Endothelial cell of umbilical vein (primary cell): ENCODE measurements around the gene TMEM26. TPM values are rescaled to one million over a fixed set of nuclear protein-coding genes. Genes with fewer than 3 reads are reported as not detected.

Experiments
- BruUV-seq: library from RNA; stranded (reverse); fragments of 400-500 nt; replicated peaks from 2 replicates; lab custom pipeline; 2021; lab: Mats Ljungman, UMichigan
- CTCF ChIA-PET: fragments of 300-600, 350-600 bp; sonication (Branson Sonifier 250); formaldehyde crosslinking; loops from one replicate; lab custom pipeline; 2021; ENCODE audit warnings: antibody characterized with exemption, inconsistent platforms; lab: Charles Lee
- POLR2A ChIA-PET: fragments of 300-600, 350-600 bp; sonication (Branson Sonifier 250); formaldehyde crosslinking; loops from one replicate; lab custom pipeline; 2021; ENCODE audit warnings: antibody characterized with exemption, inconsistent platforms; lab: Charles Lee
- DNase-seq: peaks from one replicate; pipeline ENCODE4 v3.0.0-alpha.2; 2011; ENCODE audit warnings: low read depth, low spot score
- FAIRE-seq: peaks from 2 replicates; lab custom pipeline; 2011; peaks lifted over from hg19 to GRCh38; lab: Jason Lieb, UNC
- H2AFZ ChIP-seq: 2 replicates; pipeline ENCODE4 v1.6.0; 2012; ENCODE audit warnings: low read depth, low read length, control low read depth, inconsistent platforms
- H3K27ac ChIP-seq: 2 replicates; pipeline ENCODE4 v1.5.1; 2011; ENCODE audit warnings: low read depth, mild to moderate bottlenecking, control low read depth, low read length, moderate library complexity; ENCODE audit not compliant: insufficient read depth
- H3K27me3 ChIP-seq, 2 experiments: 2 replicates each; pipeline versions ENCODE4 v1.6.0 to v1.6.1; 2011; ENCODE audit warnings: low read length in 2 of 2, mixed read lengths in 1 of 2; ENCODE audit not compliant: control insufficient read depth in 2 of 2, insufficient read depth in 2 of 2
- H3K36me3 ChIP-seq, 2 experiments: 2 replicates in 1 of 2; 3 replicates in 1 of 2; pipeline ENCODE4 v1.5.1; 2011; ENCODE audit warnings: low read length in 2 of 2, mild to moderate bottlenecking in 1 of 2, moderate library complexity in 1 of 2; ENCODE audit not compliant: control insufficient read depth in 2 of 2, insufficient read depth in 2 of 2; ENCODE audit errors: extremely low read depth in 1 of 2
- H3K4me1 ChIP-seq: 3 replicates; pipeline ENCODE4 v1.5.1; 2011; ENCODE audit warnings: mild to moderate bottlenecking, low read length; ENCODE audit not compliant: control insufficient read depth, insufficient read depth; ENCODE audit errors: extremely low read depth
- H3K4me2 ChIP-seq: 2 replicates; pipeline ENCODE4 v1.6.1; 2011; ENCODE audit warnings: low read length, control low read depth, mixed read lengths; ENCODE audit not compliant: insufficient read depth
- H3K4me3 ChIP-seq, 3 experiments: fragments of 200-600 bp in 1 of 3; sonication (generic), shearing (Covaris generic) in 1 of 3; replicated peaks in 1 of 3; 2 replicates each; pipeline ENCODE4 v1.5.1; 2011 to 2016; ENCODE audit warnings: control low read depth in 3 of 3, low read length in 3 of 3, mild to moderate bottlenecking in 2 of 3, inconsistent platforms in 1 of 3, low read depth in 1 of 3, moderate library complexity in 1 of 3; ENCODE audit not compliant: insufficient read depth in 1 of 3
- H3K79me2 ChIP-seq: 2 replicates; pipeline ENCODE4 v1.6.0; 2012; ENCODE audit warnings: low read length, inconsistent platforms; ENCODE audit not compliant: control insufficient read depth, insufficient read depth
- H3K9ac ChIP-seq: replicated peaks from 2 replicates; pipeline ENCODE3; 2011; ENCODE audit warnings: low read length, control low read depth; ENCODE audit not compliant: insufficient read depth; ENCODE audit errors: extremely low read depth
- H3K9me1 ChIP-seq: replicated peaks from 3 replicates; pipeline ENCODE4 v1.6.0; 2011; ENCODE audit warnings: mild to moderate bottlenecking, low read length; ENCODE audit not compliant: control insufficient read depth, insufficient read depth; ENCODE audit errors: extremely low read depth
- H3K9me3 ChIP-seq: replicated peaks from 2 replicates; pipeline ENCODE4 v1.5.1; 2012; ENCODE audit warnings: low read length, inconsistent platforms; ENCODE audit not compliant: control insufficient read depth, insufficient read depth
- H4K20me1 ChIP-seq: replicated peaks from 2 replicates; pipeline ENCODE3; 2011; ENCODE audit warnings: mild to moderate bottlenecking, low read length; ENCODE audit not compliant: control insufficient read depth, insufficient read depth; ENCODE audit errors: extremely low read depth
- EZH2 ChIP-seq: IDR thresholded peaks from 2 replicates; pipeline ENCODE4 v1.6.1; 2012; ENCODE audit warnings: borderline replicate concordance, low read depth, mild to moderate bottlenecking, moderate library complexity, low read length, inconsistent platforms; ENCODE audit not compliant: severe bottlenecking
- FOS ChIP-seq: IDR thresholded peaks from 2 replicates; pipeline ENCODE4 v1.6.1; 2011; ENCODE audit warnings: mild to moderate bottlenecking, low read length, moderate library complexity, borderline replicate concordance; ENCODE audit not compliant: insufficient read depth
- GATA2 ChIP-seq: IDR thresholded peaks from 2 replicates; pipeline ENCODE4 v1.7.0; 2011; ENCODE audit warnings: low read depth, mild to moderate bottlenecking, moderate library complexity, mixed read lengths, low read length; ENCODE audit not compliant: insufficient read length, insufficient read depth
- JUN ChIP-seq: IDR thresholded peaks from 2 replicates; pipeline ENCODE4 v1.6.1; 2011; ENCODE audit warnings: borderline replicate concordance, low read depth; ENCODE audit not compliant: insufficient read length, insufficient read depth
- MYC ChIP-seq: IDR thresholded peaks from one replicate; pipeline ENCODE4 v1.6.1; 2011; ENCODE audit warnings: mild to moderate bottlenecking, low read depth, low read length
- POLR2A ChIP-seq: IDR thresholded peaks from 2 replicates; pipeline ENCODE4 v1.6.1; 2012; ENCODE audit warnings: low read depth, mild to moderate bottlenecking, control low read depth, low read length
- POLR2AphosphoS5 ChIP-seq: IDR thresholded peaks from 2 replicates; pipeline ENCODE4 v1.6.1; 2012; ENCODE audit warnings: low read depth, mild to moderate bottlenecking, control low read depth, low read length, moderate library complexity; ENCODE audit not compliant: insufficient read depth
- dilution Hi-C: fragments of 300-500 bp; cut with MboI; formaldehyde crosslinking; loops from one replicate; pipeline ENCODE4 v1.15.0; 2019; ENCODE audit warnings: low sequenced_read_pairs; ENCODE audit not compliant: extremely low pct_ligation_motif_present
- intact Hi-C: fragments of 100-400 bp; cut with micrococcal nuclease; formaldehyde crosslinking; loops from one replicate; pipeline ENCODE4 v1.10.0; 2022
- polyA plus RNA-seq, 4 experiments: library from polyadenylated mRNA; depleted of rRNA in 3 of 4; stranded (reverse) in 3 of 4; unstranded in 1 of 4; fragments of >200 nt; gene quantifications; 2 replicates each; pipeline versions ENCODE4 v1.2.1 to v1.2.3, GENCODE V29; 2011 to 2012; ENCODE audit warnings: missing spikeins in 1 of 4
- total RNA-seq: library from RNA; stranded (reverse); gene quantifications from 2 replicates; pipeline ENCODE4 v1.2.3, GENCODE V29; 2021
- TF ChIP-seq, protein P1 (sequence below): IDR thresholded peaks from 2 replicates; pipeline ENCODE4 v1.6.1; 2011; ENCODE audit not compliant: insufficient read depth, insufficient read length
- TF ChIP-seq, protein P2 (sequence below), 2 donors: IDR thresholded peaks; 1 replicate in 1 of 2; 2 replicates in 1 of 2; pipeline ENCODE4 v1.5.1; 2011; ENCODE audit warnings: low read length in 2 of 2, mild to moderate bottlenecking in 2 of 2, moderate library complexity in 2 of 2, control low read depth in 1 of 2, inconsistent platforms in 1 of 2, low read depth in 1 of 2; ENCODE audit not compliant: insufficient read depth in 1 of 2; ENCODE audit errors: extremely low read depth in 1 of 2

Gene TMEM26
- total and polyA plus RNA-seq, 2 donors (not counting 3 experiments of a cell fraction or from before 2014, with no cell fraction given): 0.07 to 0.27 TPM

DNA sequence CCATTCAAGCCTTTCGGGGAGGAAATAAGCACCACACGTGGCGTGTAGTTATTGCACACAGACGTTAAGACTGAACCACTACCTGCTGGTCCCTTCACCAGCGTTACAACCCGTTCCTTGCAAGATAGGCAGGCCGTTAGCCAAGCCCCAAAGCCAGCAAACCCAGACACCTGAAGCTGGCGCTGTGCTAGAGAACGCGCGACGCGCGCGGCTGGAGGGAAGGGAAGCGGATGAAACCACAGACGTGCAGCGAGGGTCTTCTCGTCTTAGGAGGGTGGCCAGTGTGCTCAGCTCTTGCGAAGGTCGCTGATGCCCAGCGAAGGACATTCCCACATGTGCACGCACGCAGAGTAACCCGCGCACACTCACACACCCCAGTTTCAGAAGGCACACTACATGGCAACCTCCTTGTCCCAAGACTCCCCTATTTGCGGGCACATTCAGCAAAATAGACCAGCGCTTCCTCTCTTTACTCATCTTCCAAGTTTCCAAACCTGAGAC is 980 bp downstream of the TMEM26 start:
- H3K27ac ChIP-seq: no peak overlapping the region
- peak overlapping the region; percentile 69 for H3K4me2 ChIP-seq
- ChIA-PET CTCF (no interaction called here), POLR2A (no interaction called here)
- intact Hi-C loops: loop anchor here (2.0 kb wide), 1 partner anchor 35 kb away; no protein-coding TSS in a partner anchor
- no peaks in the 10 kb centered on the region for H3K9me1 ChIP-seq
- H3K79me2 ChIP-seq: no peaks in the 10 kb centered on the region
- DNase-seq: no peak
- peak overlapping the region; percentile 36 to 59 (median 36) for H3K4me3 ChIP-seq
- TF ChIP-seq JUN: no peak
- TF ChIP-seq POLR2AphosphoS5: no peak
- TF ChIP-seq, protein P1, sequence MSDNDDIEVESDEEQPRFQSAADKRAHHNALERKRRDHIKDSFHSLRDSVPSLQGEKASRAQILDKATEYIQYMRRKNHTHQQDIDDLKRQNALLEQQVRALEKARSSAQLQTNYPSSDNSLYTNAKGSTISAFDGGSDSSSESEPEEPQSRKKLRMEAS: no peak
- no peak for TF ChIP-seq EZH2
- no peak for TF ChIP-seq POLR2A
- no peaks in the 10 kb centered on the region for H3K36me3 ChIP-seq
- no peak for FAIRE-seq
- H4K20me1 ChIP-seq: no peaks in the 10 kb centered on the region
- H3K9me3 ChIP-seq: no peaks in the 10 kb centered on the region
- dilution Hi-C loops: no loop called here
- peak overlapping the region; percentile 90 for H2AFZ ChIP-seq
- no TSS peak for BruUV-seq
- no peak overlapping the region for H3K9ac ChIP-seq
- H3K27me3 ChIP-seq: peaks cover 0 to 7% of the 10 kb centered on the region in 2 experiments
- H3K4me1 ChIP-seq: peaks cover 7% of the 10 kb centered on the region

DNA sequence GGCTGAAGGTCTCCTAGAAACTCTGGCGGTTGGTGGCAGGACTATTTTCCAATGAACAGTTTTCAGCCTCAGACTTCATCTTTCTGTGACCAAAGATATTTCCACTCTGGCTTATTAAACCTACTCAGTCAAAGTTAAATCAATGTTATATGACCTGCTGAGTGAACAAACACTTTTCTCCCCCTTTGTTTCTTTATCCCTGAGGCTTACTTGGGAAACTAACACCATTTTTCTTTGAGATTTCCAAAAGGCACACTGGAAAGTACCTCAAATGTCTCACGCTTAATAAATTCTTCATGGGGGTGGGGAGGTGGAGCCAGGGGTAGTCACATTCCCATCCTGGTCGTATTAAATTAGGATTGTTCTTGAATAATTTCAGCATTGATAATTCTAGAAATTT is 1.8 kb downstream of the TMEM26 start:
- intact Hi-C loops: no loop called here

More for the DNA sequence above, 1.8 kb downstream of the TMEM26 start:
- Histone ChIP-seq H3K9ac (no peak overlapping the region), H3K27ac (no peak overlapping the region), H3K4me3 (no peak overlapping the region), H3K36me3 (no peaks in the 10 kb centered on the region), H3K9me3 (no peaks in the 10 kb centered on the region), H3K27me3 (peaks cover 0 to 7% of the 10 kb centered on the region in 2 experiments), H2AFZ (no peak overlapping the region), H4K20me1 (no peaks in the 10 kb centered on the region), H3K4me1 (peaks cover 7% of the 10 kb centered on the region), H3K4me2 (no peak overlapping the region), H3K79me2 (no peaks in the 10 kb centered on the region), H3K9me1 (no peaks in the 10 kb centered on the region)
- ChIA-PET POLR2A (no interaction called here), CTCF (no interaction called here)
- DNase-seq (no peak), FAIRE-seq (no peak)
- dilution Hi-C loops: no loop called here
- TF ChIP-seq POLR2AphosphoS5: no peak
- no peak for TF ChIP-seq POLR2A
- no peak for TF ChIP-seq MYC
- TF ChIP-seq FOS: no peak
- TF ChIP-seq, protein P2, sequence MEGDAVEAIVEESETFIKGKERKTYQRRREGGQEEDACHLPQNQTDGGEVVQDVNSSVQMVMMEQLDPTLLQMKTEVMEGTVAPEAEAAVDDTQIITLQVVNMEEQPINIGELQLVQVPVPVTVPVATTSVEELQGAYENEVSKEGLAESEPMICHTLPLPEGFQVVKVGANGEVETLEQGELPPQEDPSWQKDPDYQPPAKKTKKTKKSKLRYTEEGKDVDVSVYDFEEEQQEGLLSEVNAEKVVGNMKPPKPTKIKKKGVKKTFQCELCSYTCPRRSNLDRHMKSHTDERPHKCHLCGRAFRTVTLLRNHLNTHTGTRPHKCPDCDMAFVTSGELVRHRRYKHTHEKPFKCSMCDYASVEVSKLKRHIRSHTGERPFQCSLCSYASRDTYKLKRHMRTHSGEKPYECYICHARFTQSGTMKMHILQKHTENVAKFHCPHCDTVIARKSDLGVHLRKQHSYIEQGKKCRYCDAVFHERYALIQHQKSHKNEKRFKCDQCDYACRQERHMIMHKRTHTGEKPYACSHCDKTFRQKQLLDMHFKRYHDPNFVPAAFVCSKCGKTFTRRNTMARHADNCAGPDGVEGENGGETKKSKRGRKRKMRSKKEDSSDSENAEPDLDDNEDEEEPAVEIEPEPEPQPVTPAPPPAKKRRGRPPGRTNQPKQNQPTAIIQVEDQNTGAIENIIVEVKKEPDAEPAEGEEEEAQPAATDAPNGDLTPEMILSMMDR (IDR thresholded peaks at IDR 0.05; ENCODE audit: extremely low read depth in 1 of 2, insufficient read depth in 1 of 2, low read depth in 1 of 2, low read length in 2 of 2): no peak
- TF ChIP-seq, protein P1: no peak
- TF ChIP-seq GATA2: no peak
- no peak for TF ChIP-seq EZH2
- TF ChIP-seq JUN: no peak
- BruUV-seq: no TSS peak
